Stimulated activated CD4-positive, alpha-beta T cell treated with anti-CD3 and anti-CD28 coated beads, Interleukin-1b, Interleukin-23, amount 100 ng/mL, for 24 hours (primary cell): ENCODE results near the gene MAD2L1BP.
A peak's percentile ranks its signal among the peaks of the same experiment; 100 is the strongest.
"Not testable (repeated sequence)": the region's sequence is repeated elsewhere in the genome, so short reads cannot be mapped to it uniquely, and the experiment has no call there.

Experiments
- DNase-seq, 4 experiments: peaks; one replicate each; pipeline ENCODE4 v3.0.0-alpha.2; 2020; ENCODE audit warnings: low read depth in 4 of 4, low spot score in 1 of 4

Gene MAD2L1BP

GRCh38 chr6:43635387-43636307 lies at the start of gene MAD2L1BP:
TSS of gene MAD2L1BP (plus strand) at chr6:43635840. CDS start at chr6:43635876, 36 bp downstream.
- peak; percentile 66 to 80 (median 76) for DNase-seq

GRCh38 chr6:43588194-43588593 lies 47.4 kb upstream of the MAD2L1BP start:
- no peak for DNase-seq

DNA sequence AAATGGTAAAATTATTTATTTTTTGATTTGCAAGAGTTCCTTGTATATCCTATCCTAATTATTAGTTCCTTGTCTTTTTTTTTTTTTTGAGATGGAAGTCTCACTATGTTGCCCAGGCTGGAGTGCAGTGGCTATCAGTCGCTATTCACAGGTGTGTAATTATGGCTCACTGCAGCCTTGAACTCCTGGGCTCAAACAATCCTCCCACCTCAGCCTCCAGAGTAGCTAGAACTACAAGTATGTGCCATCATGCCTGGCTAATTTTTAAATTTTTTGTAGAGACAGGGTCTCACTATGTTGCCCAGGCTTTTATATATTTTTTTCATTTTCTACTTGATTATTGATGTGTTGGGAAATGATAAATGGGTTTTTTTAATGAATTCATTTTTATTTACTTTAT lies 46.1 kb upstream of the MAD2L1BP start:
- not testable (repeated sequence) for DNase-seq

- no peak for DNase-seq
Observed at GRCh38 chr6:43593938-43594337, 41.7 kb upstream of the MAD2L1BP start.

DNA sequence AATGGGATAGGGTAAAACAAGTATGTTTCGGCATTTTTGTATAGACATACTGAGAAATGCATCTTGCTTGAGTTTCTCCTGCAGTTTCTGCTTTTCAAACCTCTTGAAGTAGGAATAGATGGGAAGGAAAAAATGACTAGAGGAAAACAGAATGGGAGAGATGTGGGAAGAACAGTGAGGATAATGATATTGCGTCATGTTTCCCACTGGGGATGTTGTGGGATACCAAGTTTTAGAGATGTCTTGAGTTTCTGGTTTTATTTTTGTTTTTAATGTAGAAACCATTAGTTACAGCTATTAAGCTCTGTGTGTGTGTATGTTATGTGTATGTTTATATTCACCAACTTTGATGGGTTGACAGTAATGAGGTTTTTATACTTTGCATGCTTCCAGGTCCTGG lies 35.0 kb upstream of the MAD2L1BP start:
- DNase-seq: no peak

- no peak for DNase-seq
Observed at GRCh38 chr6:43604174-43604573, 31.5 kb upstream of the MAD2L1BP start.

DNA sequence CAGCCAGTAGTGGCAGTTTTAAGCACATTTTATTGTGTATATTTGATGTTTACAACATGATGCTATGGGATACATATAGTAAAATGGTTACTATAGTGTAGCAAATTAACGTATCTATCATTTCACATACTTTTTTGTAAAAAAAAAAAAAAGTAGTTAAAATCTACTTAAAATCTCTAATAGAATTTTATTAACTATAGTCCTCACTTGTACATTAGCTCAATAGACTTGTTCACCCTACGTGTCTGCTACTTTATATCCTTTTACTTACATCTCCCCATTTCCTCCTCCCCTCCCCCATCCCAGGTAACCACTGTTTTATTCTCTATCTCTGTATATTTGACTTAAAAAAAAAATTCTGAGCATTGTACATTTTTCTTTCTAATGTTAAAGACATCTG lies 29.6 kb upstream of the MAD2L1BP start:
- DNase-seq: no peak

- DNase-seq: peak; percentile 29 to 38 (median 33)
Observed at GRCh38 chr6:43608310-43608763, 27.3 kb upstream of the MAD2L1BP start.

- no peak for DNase-seq
Observed at GRCh38 chr6:43608807-43609206, 26.8 kb upstream of the MAD2L1BP start.

- DNase-seq: no peak
Observed at GRCh38 chr6:43609402-43609801, 26.2 kb upstream of the MAD2L1BP start.

DNA sequence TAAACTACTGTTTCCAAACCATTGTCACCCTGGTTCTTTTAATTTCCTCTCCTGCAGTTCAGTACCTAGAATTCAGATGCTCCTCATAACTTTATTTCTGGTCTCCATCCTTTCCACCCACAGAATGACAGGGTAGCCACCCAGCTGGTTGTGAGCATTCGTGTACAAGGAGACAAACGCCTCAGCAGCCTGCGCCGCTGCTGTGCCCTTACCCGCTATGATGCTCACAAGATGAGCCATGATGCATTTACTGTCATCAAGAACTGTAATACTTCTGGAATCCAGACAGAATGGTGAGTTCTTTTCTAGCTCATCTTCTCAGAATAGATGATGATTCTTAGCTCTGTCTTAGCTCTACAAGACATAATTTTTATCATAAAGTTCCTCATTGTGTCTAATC lies 25.2 kb upstream of the MAD2L1BP start:
- no peak for DNase-seq

DNA sequence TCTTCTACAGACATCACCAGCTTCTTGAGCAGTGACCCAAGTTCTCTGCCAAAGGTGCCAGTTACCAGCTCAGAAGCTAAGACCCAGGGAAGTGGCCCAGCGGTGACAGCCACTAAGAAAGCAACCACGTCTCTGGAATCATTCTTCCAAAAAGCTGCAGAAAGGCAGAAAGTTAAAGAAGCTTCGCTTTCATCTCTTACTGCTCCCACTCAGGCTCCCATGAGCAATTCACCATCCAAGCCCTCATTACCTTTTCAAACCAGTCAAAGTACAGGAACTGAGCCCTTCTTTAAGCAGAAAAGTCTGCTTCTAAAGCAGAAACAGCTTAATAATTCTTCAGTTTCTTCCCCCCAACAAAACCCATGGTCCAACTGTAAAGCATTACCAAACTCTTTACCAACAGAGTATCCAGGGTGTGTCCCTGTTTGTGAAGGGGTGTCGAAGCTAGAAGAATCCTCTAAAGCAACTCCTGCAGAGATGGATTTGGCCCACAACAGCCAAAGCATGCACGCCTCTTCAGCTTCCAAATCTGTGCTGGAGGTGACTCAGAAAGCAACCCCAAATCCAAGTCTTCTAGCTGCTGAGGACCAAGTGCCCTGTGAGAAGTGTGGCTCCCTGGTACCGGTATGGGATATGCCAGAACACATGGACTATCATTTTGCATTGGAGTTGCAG lies 21.8 kb upstream of the MAD2L1BP start:
- no peak for DNase-seq

GRCh38 chr6:43614396-43614730 lies 21.3 kb upstream of the MAD2L1BP start:
- DNase-seq: no peak

- no peak for DNase-seq
Observed at GRCh38 chr6:43616725-43617472, 18.7 kb upstream of the MAD2L1BP start.

DNA sequence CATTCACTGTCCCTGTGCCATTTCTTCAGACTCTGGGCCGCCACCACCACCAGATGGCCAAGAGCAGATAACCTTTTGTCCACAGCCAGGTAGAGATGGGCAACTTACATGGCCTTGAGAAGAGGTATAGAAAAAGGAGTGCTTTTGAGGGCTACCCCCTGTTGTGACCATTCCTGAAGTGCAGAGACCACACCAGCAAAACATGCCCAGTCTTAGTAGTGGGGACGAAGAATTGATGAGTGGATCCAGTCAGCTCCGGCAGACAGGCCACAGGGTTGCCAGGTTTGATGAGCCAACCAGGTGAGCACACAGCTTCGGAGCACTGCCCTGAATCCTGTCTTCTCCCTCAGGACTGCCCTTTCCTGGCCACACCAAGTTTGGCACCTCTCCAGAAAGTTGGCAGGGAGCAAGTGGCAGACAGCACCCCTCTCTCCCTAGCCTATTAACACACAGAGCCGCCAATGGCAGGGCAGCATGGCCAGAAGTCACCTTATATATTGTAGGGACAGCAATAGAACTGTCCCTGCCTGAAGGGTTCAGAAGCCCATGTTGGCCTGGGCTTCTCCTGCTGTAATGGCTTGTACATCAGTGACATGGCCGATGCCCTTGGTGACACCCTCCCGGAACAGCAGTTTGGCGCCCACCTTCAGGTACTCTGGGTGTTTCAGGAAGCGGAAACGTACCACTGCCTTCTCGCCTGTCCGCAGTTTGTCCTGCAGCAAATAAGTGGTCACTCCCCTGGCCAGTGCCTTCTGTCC lies 14.4 kb upstream of the MAD2L1BP start:
- DNase-seq: no peak

DNA sequence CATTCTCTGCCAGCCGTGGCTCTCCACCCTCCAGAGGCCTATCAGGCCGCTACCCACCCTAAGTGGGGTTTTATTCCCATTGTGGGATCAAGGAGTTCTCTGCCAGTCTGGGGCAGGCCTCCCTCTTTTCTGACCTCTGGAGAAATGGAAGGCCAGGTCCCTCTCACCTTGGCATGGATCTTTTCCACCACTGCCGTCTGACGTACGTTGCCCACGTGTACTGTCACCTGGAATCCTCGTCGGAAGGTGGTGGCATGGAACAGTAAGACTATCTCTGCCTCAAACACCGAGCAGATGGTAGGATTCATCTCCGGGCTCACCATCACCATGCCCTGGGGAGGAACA lies 13.8 kb upstream of the MAD2L1BP start:
- no peak for DNase-seq

DNA sequence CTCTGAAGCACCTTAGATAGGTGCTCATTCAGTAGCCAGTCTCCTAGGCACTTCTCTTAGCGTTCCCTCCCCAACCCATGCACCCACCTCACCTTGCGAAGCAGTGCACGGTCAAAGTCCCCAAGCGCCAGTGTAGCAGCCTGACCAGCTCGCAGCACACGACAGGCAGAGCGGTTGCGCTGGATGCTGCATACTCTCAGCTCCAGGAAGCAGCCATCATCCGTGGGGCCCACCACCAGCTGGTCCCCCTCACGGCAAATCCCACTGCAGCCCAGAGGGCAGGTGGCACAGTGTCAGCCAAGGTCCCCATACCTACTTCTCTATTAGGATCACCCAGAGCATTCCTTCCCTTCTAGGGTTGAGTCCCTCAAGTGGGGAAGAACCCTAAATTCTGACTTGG lies 13.1 kb upstream of the MAD2L1BP start:
- DNase-seq: no peak

DNA sequence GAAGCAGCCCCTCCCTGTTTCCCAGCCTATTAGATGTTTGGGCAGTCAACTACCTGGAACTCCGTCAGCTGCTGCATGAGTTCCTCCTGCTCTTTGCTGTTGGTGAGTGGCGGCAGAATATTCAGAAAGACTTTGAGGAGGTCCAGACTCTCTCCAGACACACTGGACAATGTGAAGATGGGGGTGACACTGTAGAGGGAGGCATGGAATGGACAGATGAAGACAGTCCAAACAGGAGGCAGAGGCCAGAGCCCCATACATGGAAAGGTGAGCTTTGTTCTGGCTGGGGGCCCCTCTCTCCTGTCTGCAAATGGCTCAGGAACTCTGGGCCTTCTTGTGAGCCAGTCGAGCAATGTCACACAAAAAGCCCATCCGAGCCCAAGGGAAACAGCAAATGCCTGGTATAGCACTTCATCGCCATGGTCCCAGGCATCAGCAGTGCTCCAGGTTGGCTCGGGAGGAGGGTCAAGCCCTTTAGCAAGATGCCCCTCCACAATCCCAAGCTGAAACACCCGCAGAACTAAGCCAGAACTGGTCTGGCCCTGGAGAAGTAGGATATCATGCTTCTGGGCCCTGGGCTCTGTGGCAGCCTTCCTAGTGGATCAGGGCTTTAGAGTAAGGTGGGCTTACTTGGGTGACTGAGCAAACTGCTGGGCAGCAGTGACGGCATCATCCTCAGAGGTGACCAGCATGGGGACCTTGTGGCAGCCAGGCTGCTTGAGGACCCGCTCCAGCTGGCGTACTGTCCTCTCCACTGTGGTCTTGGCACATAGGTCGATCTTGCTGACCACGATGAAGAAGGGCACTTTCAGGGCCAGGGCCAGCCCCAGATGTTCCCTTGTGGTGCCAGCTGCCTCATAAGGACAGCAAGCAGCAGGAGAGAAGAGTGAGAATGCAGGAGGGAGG lies 11.5 kb upstream of the MAD2L1BP start:
- DNase-seq: no peak

DNA sequence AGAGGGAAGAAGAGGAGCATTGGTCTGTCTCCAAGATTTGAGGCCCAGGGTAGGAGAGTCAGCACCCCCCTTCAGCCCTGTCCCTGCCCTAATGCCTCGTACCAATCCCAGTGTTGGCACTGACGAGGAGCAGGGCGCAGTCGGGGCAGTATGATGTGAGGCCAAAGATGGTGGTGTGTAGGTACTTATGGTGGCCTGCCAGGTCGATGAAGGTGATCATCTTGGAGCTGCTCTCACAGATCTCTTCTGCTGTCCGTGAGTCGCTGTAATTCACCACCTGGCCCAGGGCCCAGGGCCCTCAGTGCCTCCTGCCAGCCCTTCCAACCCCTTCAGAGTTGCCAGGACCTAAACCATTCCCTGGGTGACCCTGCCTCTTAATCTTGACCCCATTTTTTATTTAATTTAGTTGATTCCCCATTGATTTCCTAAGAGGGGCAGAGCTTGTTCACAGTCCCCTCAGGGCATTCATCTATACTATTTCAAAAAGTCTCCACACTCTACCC lies 10.8 kb upstream of the MAD2L1BP start:
- DNase-seq: no peak
